22Rv1 (cell line): Measurements from ENCODE around the gene TMEM63B.
"Not testable (repeated sequence)": the region's sequence is repeated elsewhere in the genome, so short reads cannot be mapped to it uniquely, and the experiment has no call there.

Experiments used
- H3K27ac ChIP-seq: fragments of 450-650 bp; 2 replicates; pipeline ENCODE4 v1.5.1; 2017
- CTCF ChIP-seq: fragments of 450-650 bp; IDR thresholded peaks from 2 replicates; pipeline ENCODE4 v1.5.1; 2017; ENCODE audit warnings: mild to moderate bottlenecking
- ZFX ChIP-seq: fragments of 450-650 bp; IDR thresholded peaks from 2 replicates; pipeline ENCODE4 v1.6.1; 2017; ENCODE audit warnings: antibody characterized with exemption, borderline replicate concordance

Gene TMEM63B

GRCh38 chr6:44143731-44144130 is 16.4 kb downstream of the TMEM63B start:
- no peak for TF ChIP-seq ZFX
- TF ChIP-seq CTCF: no peak

GRCh38 chr6:44144536-44144935 is 17.2 kb downstream of the TMEM63B start:
- not testable (repeated sequence) for H3K27ac ChIP-seq

More at GRCh38 chr6:44143731-44144130, 16.4 kb downstream of the TMEM63B start:
- H3K27ac ChIP-seq: no peak overlapping the region

GRCh38 chr6:44145839-44146238 is 18.5 kb downstream of the TMEM63B start:
- H3K27ac ChIP-seq: no peak overlapping the region
- TF ChIP-seq CTCF: no peak
- no peak for TF ChIP-seq ZFX

GRCh38 chr6:44146685-44147084 is 19.3 kb downstream of the TMEM63B start:
- TF ChIP-seq CTCF (no peak), ZFX (no peak)
- no peak overlapping the region for H3K27ac ChIP-seq

GRCh38 chr6:44147256-44147655 is 19.9 kb downstream of the TMEM63B start:
- no peak overlapping the region for H3K27ac ChIP-seq
- TF ChIP-seq ZFX (no peak), CTCF (no peak)

GRCh38 chr6:44148306-44148705 is 21.0 kb downstream of the TMEM63B start:
- TF ChIP-seq CTCF: no peak
- no peak for TF ChIP-seq ZFX
- no peak overlapping the region for H3K27ac ChIP-seq

GRCh38 chr6:44149369-44150012 is 22.1 kb downstream of the TMEM63B start:
- TF ChIP-seq CTCF: no peak
- TF ChIP-seq ZFX: no peak
- no peak overlapping the region for H3K27ac ChIP-seq

GRCh38 chr6:44150317-44150917 is 23.1 kb downstream of the TMEM63B start:
- no peak overlapping the region for H3K27ac ChIP-seq
- TF ChIP-seq ZFX (no peak), CTCF (no peak)
